HG03039 (cell line): Measurements from ENCODE around the gene EDEM1.
A peak's percentile ranks its signal among the peaks of the same experiment; 100 is the strongest.

ENCODE experiments used
- ATAC-seq: cut with Tn5 transposase; IDR thresholded peaks from one replicate; pipeline ENCODE4 v1.9.1; 2021; ENCODE audit warnings: mild to moderate bottlenecking, moderate library complexity; ENCODE audit not compliant: unreplicated experiment

EDEM1 gene

GRCh38 chr3:5197470-5198312 is 10.2 kb downstream of the EDEM1 start:
- ATAC-seq: peak; percentile 53

DNA sequence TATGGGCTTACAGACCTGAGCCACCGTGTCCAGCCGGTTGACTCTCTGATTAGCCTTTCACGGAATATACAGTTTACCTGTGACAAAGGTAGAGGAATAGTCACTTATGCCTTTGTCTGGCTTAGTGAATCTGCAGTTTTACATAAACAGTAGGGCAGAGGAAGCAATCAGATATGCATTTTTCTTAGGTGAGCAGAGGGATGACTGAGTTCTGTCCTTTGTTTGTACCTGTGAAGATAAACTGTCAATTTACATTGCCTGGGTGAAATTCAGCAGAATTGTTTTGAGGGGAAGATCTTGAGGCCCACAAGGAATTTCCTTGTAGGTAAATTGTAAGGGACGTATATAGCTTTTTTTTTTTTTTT is 10.8 kb downstream of the EDEM1 start:
- ATAC-seq: no peak

DNA sequence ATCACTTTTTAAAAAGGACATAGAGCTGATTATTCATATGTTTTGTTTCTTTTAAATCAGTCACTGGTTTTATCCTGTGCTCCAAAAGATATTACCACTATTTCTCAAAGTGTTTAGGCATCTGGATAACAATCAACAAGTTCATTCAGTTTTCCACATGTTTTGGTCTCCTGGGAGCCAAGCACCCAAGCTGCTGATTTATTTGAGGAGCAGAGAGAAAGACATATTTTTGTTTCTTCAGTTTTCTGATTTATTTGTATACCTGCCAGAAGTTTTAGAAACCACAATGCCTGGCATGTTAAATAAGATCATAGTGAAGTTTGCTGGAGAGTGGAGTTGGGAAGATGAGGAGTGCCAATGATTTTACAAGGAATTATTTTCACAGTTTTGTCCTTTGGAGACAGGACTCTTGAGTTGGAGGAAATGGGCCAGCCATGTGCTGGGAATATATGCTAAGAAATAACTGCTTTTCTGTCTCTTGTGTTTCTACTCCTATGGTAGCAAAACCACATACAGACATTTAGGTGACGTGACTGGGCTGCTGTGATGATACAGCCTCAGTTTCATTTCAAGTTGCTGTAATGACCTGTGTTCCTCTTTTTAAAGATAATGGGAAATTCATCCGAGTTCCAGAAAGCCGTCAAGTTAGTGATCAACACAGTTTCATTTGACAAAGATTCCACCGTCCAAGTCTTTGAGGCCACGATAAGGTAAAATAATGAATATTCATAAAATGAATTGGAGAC is 11.7 kb downstream of the EDEM1 start:
- ATAC-seq: peak; percentile 36

GRCh38 chr3:5201536-5201935 is 14.0 kb downstream of the EDEM1 start:
- no peak for ATAC-seq

- ATAC-seq: no peak
Observed at GRCh38 chr3:5202222-5202621, 14.7 kb downstream of the EDEM1 start.

DNA sequence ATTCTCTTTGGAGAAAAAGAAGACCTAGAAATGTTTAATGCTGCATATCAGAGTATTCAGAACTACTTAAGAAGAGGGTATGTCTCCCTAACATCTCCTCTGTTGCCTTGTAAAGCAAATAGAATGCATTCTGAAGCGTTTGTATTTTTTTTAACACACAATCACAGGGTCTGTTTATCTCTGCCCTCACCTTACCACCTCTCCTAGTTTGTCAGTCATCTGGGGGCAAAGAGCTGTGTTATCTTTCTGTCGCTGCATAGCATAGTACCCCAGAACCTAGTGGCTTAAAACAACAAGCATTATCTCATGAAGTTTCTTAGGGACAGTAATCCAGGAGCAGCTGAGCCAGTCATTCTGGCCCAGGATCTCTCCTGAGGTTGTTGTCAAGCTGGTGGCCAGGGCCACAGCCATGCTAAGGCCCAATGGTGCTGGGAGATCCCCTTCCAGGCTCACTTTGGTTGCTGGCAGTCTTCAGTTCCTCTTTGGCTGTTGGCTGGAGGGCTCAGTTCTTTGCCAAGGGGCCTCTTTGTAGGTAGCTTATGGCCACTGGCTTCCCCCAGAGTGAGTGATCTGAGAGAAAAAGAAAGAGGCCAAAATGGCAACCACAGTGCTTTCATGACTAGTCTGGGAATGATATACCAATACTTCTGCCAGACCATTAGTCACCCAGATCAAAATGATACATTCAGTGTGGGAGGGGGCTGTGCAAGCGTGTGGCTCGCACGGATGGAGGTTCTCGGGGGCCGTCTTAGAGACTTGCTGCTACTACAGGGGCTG is 17.8 kb downstream of the EDEM1 start:
- ATAC-seq: peak; percentile 97

- ATAC-seq: no peak
Observed at GRCh38 chr3:5210926-5211325, 23.4 kb downstream of the EDEM1 start.

GRCh38 chr3:5212628-5213573 is 25.4 kb downstream of the EDEM1 start:
- no peak for ATAC-seq

DNA sequence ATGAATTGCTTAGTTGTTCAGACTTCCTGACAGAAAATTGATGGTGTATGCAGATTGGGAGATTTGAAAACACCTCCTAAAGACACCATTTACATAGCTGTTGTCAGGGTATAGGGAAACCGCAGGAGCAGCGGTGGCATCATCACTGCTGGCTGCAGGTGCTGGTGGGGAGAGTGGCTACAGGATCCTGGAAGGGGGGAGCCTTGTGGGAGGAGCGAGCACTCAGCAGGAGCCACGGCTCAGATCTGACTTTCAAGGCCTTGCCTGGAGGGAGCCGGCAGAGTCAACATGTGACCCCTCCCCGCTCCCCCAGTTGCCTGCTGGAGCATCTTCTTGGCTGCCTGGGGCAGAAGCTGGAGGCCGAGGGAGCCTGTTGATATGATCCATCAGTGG is 26.1 kb downstream of the EDEM1 start:
- no peak for ATAC-seq

DNA sequence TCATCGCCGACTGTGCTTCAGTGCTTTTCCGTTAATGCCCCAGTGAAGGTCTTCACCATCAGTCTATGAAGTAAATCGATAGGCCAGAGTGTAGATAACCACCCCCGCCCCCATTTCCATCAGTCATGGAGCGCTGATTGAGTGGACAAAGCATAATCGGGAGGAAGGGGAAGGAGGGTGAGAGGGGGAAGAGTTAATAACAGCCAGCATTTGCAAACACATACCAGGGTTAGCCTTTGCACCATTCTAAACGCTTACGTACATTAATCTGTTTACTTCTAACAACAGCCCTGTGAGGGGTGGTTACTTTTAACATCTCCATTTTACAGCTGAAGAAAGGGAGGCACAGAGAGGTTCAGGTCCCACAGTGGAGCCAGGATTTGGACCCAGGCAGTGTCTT is 26.8 kb downstream of the EDEM1 start:
- no peak for ATAC-seq

- no peak for ATAC-seq
Observed at GRCh38 chr3:5217824-5218595, 30.5 kb downstream of the EDEM1 start.

- ATAC-seq: no peak
Observed at GRCh38 chr3:5218815-5219214, 31.3 kb downstream of the EDEM1 start.

DNA sequence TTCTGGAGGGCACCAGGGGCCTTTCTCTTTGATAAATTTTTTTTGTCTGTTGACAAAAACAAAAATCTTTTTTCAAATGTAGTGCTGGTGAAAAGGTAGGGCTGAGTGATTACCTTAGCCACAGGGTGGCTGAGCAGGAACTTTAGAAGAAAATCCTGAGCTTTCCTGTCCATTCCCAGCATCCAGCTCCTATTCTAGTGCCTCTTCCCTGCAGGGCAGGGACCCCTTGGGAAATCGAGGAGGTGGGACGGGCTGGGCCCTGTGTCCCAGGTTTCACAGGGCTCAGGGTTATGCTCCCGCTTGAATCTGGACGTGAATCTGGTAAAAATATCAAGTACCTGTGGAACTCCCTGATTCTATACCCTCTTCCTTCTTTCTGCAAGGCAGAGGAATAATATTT is 31.7 kb downstream of the EDEM1 start:
- ATAC-seq: no peak

- no peak for ATAC-seq
Observed at GRCh38 chr3:5220193-5220592, 32.7 kb downstream of the EDEM1 start.

DNA sequence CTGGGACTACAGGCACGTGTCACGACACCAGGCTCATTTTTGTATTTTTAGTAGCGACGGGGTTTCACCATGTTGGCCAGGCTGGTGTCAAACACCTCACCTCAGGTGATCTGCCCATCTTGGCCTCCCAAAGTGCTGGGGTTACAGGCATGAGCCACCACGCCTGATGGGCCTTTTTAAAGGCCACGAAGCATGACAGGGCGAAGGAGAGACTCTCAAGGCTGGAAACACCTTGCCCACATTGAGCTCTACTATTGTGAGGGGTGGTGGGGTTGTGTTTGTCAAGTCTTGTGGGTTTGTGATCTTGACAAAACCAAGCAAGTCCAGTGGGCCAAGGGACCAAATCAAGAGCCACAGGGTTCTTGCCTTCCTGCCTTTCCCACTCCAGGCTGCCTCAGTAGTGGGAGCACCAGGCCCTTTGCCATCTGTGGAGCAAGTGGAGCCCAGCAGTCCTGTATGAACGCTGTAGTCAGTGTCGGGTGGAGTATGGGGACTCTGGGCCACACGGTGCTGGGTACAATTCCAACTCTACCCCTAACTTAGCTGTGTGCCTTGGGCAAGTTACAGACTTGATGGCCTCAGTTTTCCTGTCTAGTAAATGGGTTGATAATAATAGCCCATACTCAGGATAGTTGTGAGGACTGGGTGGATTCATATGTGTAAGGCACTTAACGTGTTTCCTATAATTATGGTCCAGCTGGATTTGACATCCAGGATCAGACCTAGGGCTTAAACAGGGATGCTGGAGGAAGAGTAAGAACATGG is 33.3 kb downstream of the EDEM1 start:
- no peak for ATAC-seq

- ATAC-seq: no peak
Observed at GRCh38 chr3:5221701-5222100, 34.2 kb downstream of the EDEM1 start.

- no peak for ATAC-seq
Observed at GRCh38 chr3:5222283-5223005, 34.9 kb downstream of the EDEM1 start.

GRCh38 chr3:5226783-5227182 is 39.3 kb downstream of the EDEM1 start:
- no peak for ATAC-seq
